Uterus (tissue), 2 donors: ENCODE results near the gene SLC8B1.

Source experiments
- POLR2A ChIP-seq, 2 donors: fragments of 450-650 bp; IDR thresholded peaks; one replicate each; pipeline ENCODE4 v1.6.1; 2016; ENCODE audit warnings: antibody characterized with exemption in 2 of 2, mild to moderate bottlenecking in 1 of 2, moderate library complexity in 1 of 2
- TF ChIP-seq, protein P1 (sequence below), 4 experiments: fragments of 200-600 bp in 2 of 4; fragments of 450-650 bp in 2 of 4; sonication (generic) in 2 of 4; IDR thresholded peaks; one replicate each; pipeline ENCODE4 v1.5.1; 2016 to 2019; ENCODE audit warnings: antibody characterized with exemption in 4 of 4, mild to moderate bottlenecking in 2 of 4, moderate library complexity in 1 of 4

DNA sequence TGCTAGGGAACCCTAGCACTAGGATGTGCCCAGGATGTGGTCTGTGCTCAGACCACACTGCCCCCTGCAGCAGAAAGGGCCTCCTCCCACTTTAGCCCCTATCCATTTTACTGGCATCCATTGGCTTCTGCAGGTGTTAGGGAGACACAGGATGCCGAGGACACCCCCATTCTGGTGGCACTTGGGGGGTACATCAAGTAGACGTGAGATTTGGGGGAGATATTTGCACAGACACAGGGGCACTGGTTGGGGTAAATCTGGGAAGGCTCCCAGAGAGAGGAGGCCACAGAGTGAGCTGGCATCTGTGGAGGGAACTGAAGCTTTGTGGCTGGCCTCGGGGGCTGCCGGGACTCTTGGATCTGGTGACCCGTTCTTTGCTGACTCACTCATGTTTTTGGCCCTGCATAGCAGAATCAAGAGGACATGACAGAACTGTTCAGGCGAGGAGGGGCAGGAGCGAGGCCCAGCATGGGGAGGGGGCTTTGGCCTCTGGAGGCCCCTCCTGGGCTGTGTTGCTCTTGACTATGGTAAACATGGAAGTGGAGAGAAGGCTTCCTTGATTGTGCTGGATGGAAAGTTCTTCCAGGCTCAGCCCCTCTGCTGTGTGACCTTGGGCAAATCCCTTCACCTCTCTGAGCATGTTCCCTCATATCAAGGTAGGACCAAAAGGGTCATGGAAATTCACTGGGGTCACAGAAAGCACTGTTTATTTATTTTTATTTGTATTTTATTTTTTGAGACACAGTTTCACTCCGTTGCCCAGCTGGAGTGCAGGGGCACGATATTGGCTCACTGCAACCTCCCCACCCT, 25.2 kb upstream of the SLC8B1 start:
- TF ChIP-seq, protein P1, sequence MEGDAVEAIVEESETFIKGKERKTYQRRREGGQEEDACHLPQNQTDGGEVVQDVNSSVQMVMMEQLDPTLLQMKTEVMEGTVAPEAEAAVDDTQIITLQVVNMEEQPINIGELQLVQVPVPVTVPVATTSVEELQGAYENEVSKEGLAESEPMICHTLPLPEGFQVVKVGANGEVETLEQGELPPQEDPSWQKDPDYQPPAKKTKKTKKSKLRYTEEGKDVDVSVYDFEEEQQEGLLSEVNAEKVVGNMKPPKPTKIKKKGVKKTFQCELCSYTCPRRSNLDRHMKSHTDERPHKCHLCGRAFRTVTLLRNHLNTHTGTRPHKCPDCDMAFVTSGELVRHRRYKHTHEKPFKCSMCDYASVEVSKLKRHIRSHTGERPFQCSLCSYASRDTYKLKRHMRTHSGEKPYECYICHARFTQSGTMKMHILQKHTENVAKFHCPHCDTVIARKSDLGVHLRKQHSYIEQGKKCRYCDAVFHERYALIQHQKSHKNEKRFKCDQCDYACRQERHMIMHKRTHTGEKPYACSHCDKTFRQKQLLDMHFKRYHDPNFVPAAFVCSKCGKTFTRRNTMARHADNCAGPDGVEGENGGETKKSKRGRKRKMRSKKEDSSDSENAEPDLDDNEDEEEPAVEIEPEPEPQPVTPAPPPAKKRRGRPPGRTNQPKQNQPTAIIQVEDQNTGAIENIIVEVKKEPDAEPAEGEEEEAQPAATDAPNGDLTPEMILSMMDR (IDR thresholded peaks at IDR 0.05), result no peak
- TF ChIP-seq POLR2A (IDR thresholded peaks at IDR 0.05), result peak in 1 of 2 donors; percentile 6
